ENCODE results near the gene WBP2. TPM values are rescaled to one million over a fixed set of nuclear protein-coding genes. Genes with fewer than 3 reads are reported as not detected.

The WBP2 gene
- total and polyA plus RNA-seq, 2 of the 13 experiments (the other 11 are each of a cell fraction or from before 2014, with no cell fraction given) = 29.2 to 29.5 TPM

- TF ChIP-seq ZNF318 (CRISPR knock-in tag; IDR thresholded peaks at IDR 0.05) = peak; percentile 27; the same call in 1 of the 2 replicates
- TF ChIP-seq, protein P1, sequence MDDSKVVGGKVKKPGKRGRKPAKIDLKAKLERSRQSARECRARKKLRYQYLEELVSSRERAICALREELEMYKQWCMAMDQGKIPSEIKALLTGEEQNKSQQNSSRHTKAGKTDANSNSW (CRISPR knock-in tag; IDR thresholded peaks at IDR 0.05; ENCODE audit: borderline replicate concordance) = no peak
- 0 out of 2 replicates have a peak, but pooled peaks have one; percentile 7 for TF ChIP-seq ZNF296 (CRISPR knock-in tag; conservative IDR thresholded peaks at IDR 0.05)
- no peak for TF ChIP-seq NONO (IDR thresholded peaks at IDR 0.05)
- peak; percentile 76; the same call in 1 of the 2 replicates for TF ChIP-seq NONO (CRISPR knock-in tag; conservative IDR thresholded peaks at IDR 0.05)
- TF ChIP-seq ZNF275 (CRISPR knock-in tag; IDR thresholded peaks at IDR 0.05; ENCODE audit: borderline replicate concordance) = no peak
- no peak for TF ChIP-seq PAF1 (CRISPR knock-in tag; IDR thresholded peaks at IDR 0.05)
- TF ChIP-seq, protein P2, sequence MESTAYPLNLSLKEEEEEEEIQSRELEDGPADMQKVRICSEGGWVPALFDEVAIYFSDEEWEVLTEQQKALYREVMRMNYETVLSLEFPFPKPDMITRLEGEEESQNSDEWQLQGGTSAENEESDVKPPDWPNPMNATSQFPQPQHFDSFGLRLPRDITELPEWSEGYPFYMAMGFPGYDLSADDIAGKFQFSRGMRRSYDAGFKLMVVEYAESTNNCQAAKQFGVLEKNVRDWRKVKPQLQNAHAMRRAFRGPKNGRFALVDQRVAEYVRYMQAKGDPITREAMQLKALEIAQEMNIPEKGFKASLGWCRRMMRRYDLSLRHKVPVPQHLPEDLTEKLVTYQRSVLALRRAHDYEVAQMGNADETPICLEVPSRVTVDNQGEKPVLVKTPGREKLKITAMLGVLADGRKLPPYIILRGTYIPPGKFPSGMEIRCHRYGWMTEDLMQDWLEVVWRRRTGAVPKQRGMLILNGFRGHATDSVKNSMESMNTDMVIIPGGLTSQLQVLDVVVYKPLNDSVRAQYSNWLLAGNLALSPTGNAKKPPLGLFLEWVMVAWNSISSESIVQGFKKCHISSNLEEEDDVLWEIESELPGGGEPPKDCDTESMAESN (CRISPR knock-in tag; conservative IDR thresholded peaks at IDR 0.05) = no peak
- TF ChIP-seq CEBPG (CRISPR knock-in tag; IDR thresholded peaks at IDR 0.05) = no peak
- peak; percentile 16; the same call in 1 of the 2 replicates for TF ChIP-seq THAP11 (CRISPR knock-in tag; IDR thresholded peaks at IDR 0.05)
- TF ChIP-seq ASH2L (IDR thresholded peaks at IDR 0.05; ENCODE audit: insufficient read length, low read depth, low read length) = no peak
- no peak for TF ChIP-seq ZNF225 (CRISPR knock-in tag; IDR thresholded peaks at IDR 0.05)
- TF ChIP-seq SP140L (CRISPR knock-in tag; IDR thresholded peaks at IDR 0.05; ENCODE audit: borderline replicate concordance) = no peak
- no peak for TF ChIP-seq ZNF670 (CRISPR knock-in tag; IDR thresholded peaks at IDR 0.05; ENCODE audit: borderline replicate concordance)
These were observed 6.4 kb downstream of the WBP2 start (continued) for GRCh38 chr17:75848523-75849278.

Data from HepG2 (cell line).